GM12878 (cell line): ENCODE data around the gene RSPH4A. TPM values are rescaled to one million over a fixed set of nuclear protein-coding genes. Genes with fewer than 3 reads are reported as not detected.

Experiments
- BCL11A ChIP-seq: IDR thresholded peaks from 2 replicates; pipeline ENCODE4 v1.6.1; 2011; ENCODE audit warnings: low read depth, low read length
- CHD1 ChIP-seq: IDR thresholded peaks from 2 replicates; pipeline ENCODE4 v1.6.1; 2012; ENCODE audit warnings: low read depth, low read length, improper control_type of control experiment
- CHD2 ChIP-seq: IDR thresholded peaks from 2 replicates; pipeline ENCODE4 v1.6.1; 2011; ENCODE audit warnings: low read depth, low read length, improper control_type of control experiment, borderline replicate concordance
- CHD4 ChIP-seq: fragments of 200-600 bp; sonication (generic); IDR thresholded peaks from 2 replicates; pipeline ENCODE4 v1.6.1; 2016; ENCODE audit warnings: mild to moderate bottlenecking
- CUX1 ChIP-seq: IDR thresholded peaks from 2 replicates; pipeline ENCODE4 v1.6.1; 2012; ENCODE audit warnings: improper control_type of control experiment, low read depth, low read length; ENCODE audit not compliant: insufficient replicate concordance
- E2F4 ChIP-seq: IDR thresholded peaks from 2 replicates; pipeline ENCODE4 v1.6.1; 2012; ENCODE audit warnings: low read depth, low read length, improper control_type of control experiment
- EGR1 ChIP-seq, 2 experiments: IDR thresholded peaks; 1 replicate in 1 of 2; 2 replicates in 1 of 2; pipeline ENCODE4 v1.6.1; 2011 to 2012; ENCODE audit warnings: low read depth in 2 of 2, low read length in 2 of 2, borderline replicate concordance in 1 of 2, mild to moderate bottlenecking in 1 of 2, moderate library complexity in 1 of 2
- HCFC1 ChIP-seq: fragments of 150-350 bp; IDR thresholded peaks from 2 replicates; pipeline ENCODE4 v1.6.1; 2014; ENCODE audit warnings: low read length
- HDAC2 ChIP-seq: fragments of 200-600 bp; sonication (generic); IDR thresholded peaks from 2 replicates; pipeline ENCODE4 v1.6.1; 2017
- HDAC6 ChIP-seq: fragments of 200-600 bp; sonication (generic); IDR thresholded peaks from one replicate; pipeline ENCODE4 v1.8.0; 2017; ENCODE audit warnings: antibody characterized with exemption; ENCODE audit not compliant: unreplicated experiment
- MTA2 ChIP-seq: fragments of 450-650 bp; IDR thresholded peaks from 2 replicates; pipeline ENCODE4 v1.6.1; 2016; ENCODE audit warnings: low read depth, mild to moderate bottlenecking, moderate library complexity
- NR2F1 ChIP-seq: fragments of 450-650 bp; conservative IDR thresholded peaks from 2 replicates; pipeline ENCODE4 v1.6.1; 2017; ENCODE audit warnings: mild to moderate bottlenecking
- PAX8 ChIP-seq: fragments of 450-650 bp; IDR thresholded peaks from 2 replicates; pipeline ENCODE4 v1.6.1; 2017; ENCODE audit warnings: mild to moderate bottlenecking, moderate library complexity
- POU2F2 ChIP-seq: IDR thresholded peaks from 3 replicates; pipeline ENCODE4 v1.6.1; 2011; ENCODE audit warnings: low read depth, mild to moderate bottlenecking, low read length, borderline replicate concordance
- RAD51 ChIP-seq: fragments of 450-650 bp; IDR thresholded peaks from 2 replicates; pipeline ENCODE4 v1.6.1; 2016; ENCODE audit warnings: moderate library complexity, mild to moderate bottlenecking, inconsistent platforms
- RELA ChIP-seq: fragments of 450-650 bp; IDR thresholded peaks from 2 replicates; pipeline ENCODE4 v1.8.0; 2014; ENCODE audit warnings: borderline replicate concordance; ENCODE audit not compliant: partially characterized antibody
- SREBF2 ChIP-seq: IDR thresholded peaks from 2 replicates; pipeline ENCODE4 v1.6.1; 2012; ENCODE audit warnings: mild to moderate bottlenecking, low read length
- SUZ12 ChIP-seq: fragments of 200-600 bp; sonication (generic); IDR thresholded peaks from one replicate; pipeline ENCODE4 v1.6.1; 2018; ENCODE audit warnings: antibody characterized with exemption, mild to moderate bottlenecking; ENCODE audit not compliant: unreplicated experiment
- TARDBP ChIP-seq: IDR thresholded peaks from 2 replicates; pipeline ENCODE4 v1.6.1; 2016; ENCODE audit warnings: borderline replicate concordance
- ZBTB11 ChIP-seq: fragments of 450-650 bp; formaldehyde crosslinking; IDR thresholded peaks from 2 replicates; pipeline ENCODE4 v1.5.0; 2022; ENCODE audit warnings: mild to moderate bottlenecking, missing genetic modification characterization
- ZNF384 ChIP-seq: IDR thresholded peaks from 2 replicates; pipeline ENCODE4 v1.6.1; 2012; ENCODE audit warnings: low read depth, mild to moderate bottlenecking, low read length, improper control_type of control experiment, borderline replicate concordance
- ZZZ3 ChIP-seq: IDR thresholded peaks from 2 replicates; pipeline ENCODE4 v1.6.1; 2011; ENCODE audit warnings: low read depth; ENCODE audit not compliant: control insufficient read depth, insufficient read length
- polyA plus RNA-seq, 11 experiments: library from polyadenylated mRNA; depleted of rRNA in 4 of 11; unstranded in 6 of 11; stranded (reverse) in 5 of 11; fragments of >200 nt; fragmentation: Nextera tagmentation in 4 of 11; fragmentation: Illumina TruSeq in 1 of 11; extraction: Ambion mirVana in 4 of 11; extraction: Trizol in 1 of 11; gene quantifications; 1 replicate in 1 of 11; 2 replicates in 10 of 11; pipeline versions ENCODE4 v1.2.1 to v1.2.3, GENCODE V29; 2011 to 2016; ENCODE audit warnings: inconsistent platforms in 2 of 11, missing spikeins in 2 of 11, low read depth in 1 of 11
- total RNA-seq, 4 experiments: library from RNA; depleted of rRNA in 3 of 4; stranded (reverse); fragments of >200 nt in 3 of 4; fragmentation: Illumina TruSeq in 1 of 4; extraction: Trizol in 1 of 4; gene quantifications; 2 replicates each; pipeline versions ENCODE4 v1.2.1 to v1.2.3, GENCODE V29; 2013 to 2021

RSPH4A gene
- total and polyA plus RNA-seq, 10 of the 15 experiments (the other 5 are each of a cell fraction or from before 2014, with no cell fraction given), result 0.07 to 0.28 (median 0.21) TPM; not detected in 1

GRCh38 chr6:116570856-116571682, 45.2 kb upstream of the RSPH4A start, which contains the start of gene RWDD1 (continued):
- TF ChIP-seq EGR1 (IDR thresholded peaks at IDR 0.05; ENCODE audit: borderline replicate concordance in 1 of 2, low read depth in 2 of 2, low read length in 2 of 2) (peak in 1 of 2 experiments; percentile 71; a peak in 2 of 3 replicates), CUX1 (peak; percentile 95), ZZZ3 (no peak), CHD2 (peak; percentile 93), RELA (peak; percentile 91), BCL11A (peak; percentile 19; the same call in 1 of the 2 replicates), CHD4 (no peak), CHD1 (no peak), TARDBP (peak; percentile 63; the same call in 1 of the 2 replicates), POU2F2 (no peak), ZBTB11 (CRISPR knock-in tag) (no peak), SUZ12 (no peak), E2F4 (no peak), ZNF384 (peak; percentile 22; the same call in 1 of the 2 replicates), HDAC6 (peak; percentile 50), RAD51 (no peak), SREBF2 (no peak), MTA2 (no peak; the same call in 1 of the 2 replicates), HDAC2 (no peak), NR2F1 (no peak; the same call in 1 of the 2 replicates), PAX8 (no peak), HCFC1 (peak; percentile 92)
